H1 (cell line): ENCODE measurements around the gene PIP5K1C. TPM values are rescaled to one million over a fixed set of nuclear protein-coding genes. Genes with fewer than 3 reads are reported as not detected.

Source experiments
- CTCF ChIA-PET: fragments of 300-600 bp; sonication (Branson Sonifier 250); formaldehyde crosslinking; loops from one replicate; lab custom pipeline; 2021; ENCODE audit not compliant: partially characterized antibody; lab: Charles Lee
- POLR2A ChIA-PET: fragments of 300-600 bp; sonication (Branson Sonifier 250); formaldehyde crosslinking; loops from one replicate; lab custom pipeline; 2021; ENCODE audit warnings: inconsistent platforms; ENCODE audit not compliant: partially characterized antibody; lab: Charles Lee
- DNase-seq, 2 experiments: peaks; one replicate each; pipeline versions ENCODE4 v3.0.0 to v3.0.0-alpha.2; 2010 to 2022; ENCODE audit warnings: low spot score in 2 of 2, low read depth in 1 of 2, mixed read lengths in 1 of 2
- FAIRE-seq: peaks from 2 replicates; lab custom pipeline; 2011; peaks lifted over from hg19 to GRCh38; lab: Jason Lieb, UNC
- H2AFZ ChIP-seq: 2 replicates; pipeline ENCODE4 v1.8.1; 2012; ENCODE audit warnings: low read length, inconsistent platforms
- H2AK5ac ChIP-seq: 2 replicates; pipeline ENCODE4 v1.6.1; 2013; ENCODE audit warnings: low read depth, low read length
- H2BK120ac ChIP-seq: replicated peaks from 2 replicates; pipeline ENCODE3; 2013; ENCODE audit warnings: low read depth, low read length, inconsistent platforms
- H2BK12ac ChIP-seq: 2 replicates; pipeline ENCODE4 v1.6.1; 2013; ENCODE audit warnings: low read depth, low read length
- H2BK15ac ChIP-seq: 2 replicates; pipeline ENCODE4 v1.6.1; 2013; ENCODE audit warnings: low read length
- H2BK20ac ChIP-seq: 2 replicates; pipeline ENCODE4 v1.6.1; 2013; ENCODE audit warnings: low read length
- H2BK5ac ChIP-seq: 2 replicates; pipeline ENCODE4 v1.6.1; 2013; ENCODE audit warnings: low read depth, low read length
- H3K14ac ChIP-seq: 2 replicates; pipeline ENCODE4 v1.6.1; 2013; ENCODE audit warnings: inconsistent platforms; ENCODE audit not compliant: insufficient read length
- H3K18ac ChIP-seq: 2 replicates; pipeline ENCODE4 v1.6.1; 2013; ENCODE audit warnings: low read length; ENCODE audit errors: extremely low read depth
- H3K23ac ChIP-seq: 2 replicates; pipeline ENCODE4 v1.6.1; 2013; ENCODE audit warnings: inconsistent platforms; ENCODE audit not compliant: insufficient read length
- H3K23me2 ChIP-seq: 2 replicates; pipeline ENCODE4 v1.6.1; 2013; ENCODE audit warnings: low read depth, low read length
- H3K27ac ChIP-seq: 2 replicates; pipeline ENCODE4 v1.6.1; 2011; ENCODE audit warnings: low read depth, low read length, inconsistent platforms
- H3K27me3 ChIP-seq, 4 experiments: replicated peaks in 1 of 4; 1 replicate in 1 of 4; 2 replicates in 3 of 4; pipeline versions ENCODE4 v1.6.1 to v1.8.1; 2011 to 2013; ENCODE audit warnings: low read length in 3 of 4, mild to moderate bottlenecking in 3 of 4, inconsistent platforms in 2 of 4, mixed read lengths in 2 of 4, moderate library complexity in 1 of 4; ENCODE audit not compliant: control insufficient read depth in 3 of 4, insufficient read depth in 3 of 4; ENCODE audit errors: extremely low read depth in 1 of 4
- H3K36me3 ChIP-seq, 4 experiments: 2 replicates each; pipeline versions ENCODE4 v1.6.1 to v1.8.1; 2011 to 2013; ENCODE audit warnings: mild to moderate bottlenecking in 4 of 4, low read length in 3 of 4, moderate library complexity in 2 of 4, control low read depth in 1 of 4, inconsistent platforms in 1 of 4; ENCODE audit not compliant: insufficient read depth in 4 of 4, control insufficient read depth in 2 of 4
- H3K4ac ChIP-seq: replicated peaks from 2 replicates; pipeline ENCODE3; 2013; ENCODE audit warnings: low read length, low read depth, mixed read lengths, inconsistent platforms; ENCODE audit not compliant: insufficient read length
- H3K4me1 ChIP-seq, 4 experiments: replicated peaks in 1 of 4; 1 replicate in 1 of 4; 2 replicates in 3 of 4; pipeline versions ENCODE4 v1.6.1 to v1.8.1; 2011 to 2013; ENCODE audit warnings: low read length in 3 of 4, inconsistent platforms in 2 of 4, mixed read lengths in 1 of 4; ENCODE audit not compliant: insufficient read depth in 4 of 4, control insufficient read depth in 3 of 4
- H3K4me2 ChIP-seq, 2 experiments: 2 replicates each; pipeline versions ENCODE4 v1.6.1 to v1.8.1; 2011 to 2013; ENCODE audit warnings: low read depth in 2 of 2, low read length in 2 of 2, control low read depth in 1 of 2, inconsistent platforms in 1 of 2, mild to moderate bottlenecking in 1 of 2; ENCODE audit not compliant: insufficient read depth in 1 of 2
- H3K4me3 ChIP-seq, 4 experiments: fragments of 200-600, 300-600 bp in 1 of 4; sonication (generic), shearing (Covaris generic), sonication (Bioruptor Twin) in 1 of 4; 2 replicates each; pipeline versions ENCODE4 v1.5.1 to v1.8.1; 2011 to 2016; ENCODE audit warnings: low read length in 4 of 4, low read depth in 3 of 4, control low read depth in 2 of 4, inconsistent platforms in 2 of 4, mild to moderate bottlenecking in 2 of 4, mixed read lengths in 1 of 4, moderate library complexity in 1 of 4; ENCODE audit not compliant: insufficient read depth in 2 of 4; ENCODE audit errors: extremely low read depth in 1 of 4
- H3K56ac ChIP-seq: replicated peaks from 2 replicates; pipeline ENCODE3; 2013; ENCODE audit warnings: low read depth, mild to moderate bottlenecking, mixed read lengths, low read length, inconsistent platforms; ENCODE audit not compliant: insufficient read length
- H3K79me1 ChIP-seq: 2 replicates; pipeline ENCODE4 v1.6.1; 2013; ENCODE audit warnings: low read depth, low read length, control low read depth
- H3K79me2 ChIP-seq, 2 experiments: 2 replicates each; pipeline versions ENCODE4 v1.6.1 to v1.8.1; 2012 to 2013; ENCODE audit warnings: low read length in 2 of 2, mild to moderate bottlenecking in 2 of 2, inconsistent platforms in 1 of 2; ENCODE audit not compliant: insufficient read depth in 2 of 2, control insufficient read depth in 1 of 2
- H3K9ac ChIP-seq, 4 experiments: replicated peaks in 1 of 4; 1 replicate in 1 of 4; 2 replicates in 3 of 4; pipeline versions ENCODE4 v1.6.1 to v1.8.1; 2011 to 2013; ENCODE audit warnings: low read depth in 3 of 4, low read length in 3 of 4, control low read depth in 2 of 4, mild to moderate bottlenecking in 2 of 4, moderate library complexity in 2 of 4, inconsistent platforms in 1 of 4; ENCODE audit errors: extremely low read depth in 1 of 4
- H3K9me3 ChIP-seq, 2 experiments: 2 replicates each; pipeline versions ENCODE4 v1.6.1 to v1.8.1; 2012 to 2013; ENCODE audit warnings: mild to moderate bottlenecking in 2 of 2, moderate library complexity in 2 of 2, control low read depth in 1 of 2, inconsistent platforms in 1 of 2, low read depth in 1 of 2, low read length in 1 of 2, mixed read lengths in 1 of 2; ENCODE audit not compliant: insufficient read depth in 2 of 2
- H4K20me1 ChIP-seq, 2 experiments: replicated peaks in 1 of 2; 2 replicates each; pipeline versions ENCODE3 to v1.8.1; 2011 to 2013; ENCODE audit warnings: inconsistent platforms in 2 of 2, low read length in 2 of 2, mild to moderate bottlenecking in 1 of 2; ENCODE audit not compliant: insufficient read depth in 2 of 2, control insufficient read depth in 1 of 2
- H4K5ac ChIP-seq: 2 replicates; pipeline ENCODE4 v1.6.1; 2013; ENCODE audit warnings: low read length, low read depth, mixed read lengths, inconsistent platforms; ENCODE audit not compliant: insufficient read length
- H4K8ac ChIP-seq: 2 replicates; pipeline ENCODE4 v1.8.0; 2013; ENCODE audit warnings: mild to moderate bottlenecking, moderate library complexity, low read length, inconsistent platforms; ENCODE audit not compliant: insufficient read depth; ENCODE audit errors: extremely low read depth
- H4K91ac ChIP-seq: replicated peaks from 2 replicates; pipeline ENCODE3; 2013; ENCODE audit warnings: low read length, mixed read lengths, inconsistent platforms; ENCODE audit not compliant: insufficient read length
- CREB1 ChIP-seq: IDR thresholded peaks from 2 replicates; pipeline ENCODE4 v1.6.1; 2012; ENCODE audit warnings: inconsistent platforms
- SIRT6 ChIP-seq: IDR thresholded peaks from one replicate; pipeline ENCODE4 v1.7.1; 2012; ENCODE audit warnings: low read length, inconsistent platforms
- WGBS, 2 experiments: shearing (Covaris generic) in 1 of 2; methylation state at CpG; one replicate each; pipeline versions ENCODE4 v1.1.6 to v1.1.7; 2013 to 2015; ENCODE audit warnings: low lambda C conversion rate in 2 of 2, mixed read lengths in 2 of 2, inconsistent platforms in 1 of 2, low coverage in 1 of 2, missing lambda C conversion rate in 1 of 2; ENCODE audit not compliant: insufficient replicate concordance in 2 of 2, insufficient coverage in 1 of 2, insufficient read length in 1 of 2; ENCODE audit errors: extremely low coverage in 1 of 2, missing lambda C conversion rate in 1 of 2; 5-methylcytosine and 5-hydroxymethylcytosine counted together
- polyA plus RNA-seq, 7 experiments: library from polyadenylated mRNA; depleted of rRNA in 3 of 7; stranded (reverse) in 5 of 7; unstranded in 2 of 7; fragments of >200 nt in 5 of 7; fragments of 200-250 nt in 2 of 7; gene quantifications; 1 replicate in 5 of 7; 2 replicates in 1 of 7; 4 replicates in 1 of 7; pipeline versions ENCODE4 v1.2.1 to v1.2.3, GENCODE V29; 2011 to 2013; ENCODE audit warnings: missing spikeins in 2 of 7, mixed read lengths in 2 of 7
- total RNA-seq: library from RNA; stranded (reverse); fragmentation: NEBNext Ultra II Directional; extraction: Animal tissue kit (Norgen Biotek cat#: 25700); gene quantifications from 2 replicates; pipeline ENCODE4 v1.2.1, GENCODE V29; 2021

Gene PIP5K1C
- total and polyA plus RNA-seq, 2 of the 8 experiments (the other 6 are each of a cell fraction or from before 2014, with no cell fraction given), result 10.6 to 32.9 TPM

DNA sequence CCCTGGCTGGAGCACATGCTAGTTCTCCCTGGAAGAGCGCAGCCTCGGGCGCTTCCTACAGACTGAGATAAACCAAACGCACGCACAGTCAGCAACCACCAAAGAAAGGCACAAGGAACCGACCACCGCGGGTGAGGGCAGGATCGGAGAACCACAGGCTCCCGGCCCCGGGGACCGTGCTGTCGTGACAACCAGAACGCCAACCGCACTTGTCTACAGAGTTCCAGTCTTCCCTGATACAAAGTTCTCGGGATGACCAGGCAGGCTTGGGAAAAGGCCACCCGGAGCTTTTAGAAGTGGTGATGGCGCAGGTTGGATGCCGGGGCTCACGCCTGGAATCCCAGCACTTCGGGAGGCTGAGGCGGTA lies 40.5 kb downstream of the PIP5K1C start:
- Histone ChIP-seq H2AK5ac (no peak overlapping the region), H2BK5ac (no peak overlapping the region), H3K27me3 (no peaks in the 10 kb centered on the region), H3K79me2 (no peaks in the 10 kb centered on the region), H3K18ac (no peak overlapping the region), H3K4me2 (no peak overlapping the region), H2AFZ (no peak overlapping the region), H3K14ac (no peak overlapping the region), H4K91ac (no peak overlapping the region), H3K79me1 (no peaks in the 10 kb centered on the region), H3K23me2 (no peaks in the 10 kb centered on the region), H3K4me3 (no peak overlapping the region), H4K5ac (no peak overlapping the region), H2BK20ac (no peak overlapping the region), H4K20me1 (peaks cover 0 to 22% of the 10 kb centered on the region in 2 experiments), H3K4me1 (no peaks in the 10 kb centered on the region), H4K8ac (no peak overlapping the region), H3K23ac (no peak overlapping the region), H3K36me3 (peaks cover 0 to 13% (median 12%) of the 10 kb centered on the region in 4 experiments; a peak in 6 of 8 replicates), H2BK15ac (no peak overlapping the region), H3K9me3 (no peaks in the 10 kb centered on the region), H3K9ac (no peak overlapping the region), H3K4ac (no peak overlapping the region), H3K56ac (no peak overlapping the region), H2BK120ac (no peak overlapping the region), H2BK12ac (no peak overlapping the region), H3K27ac (no peak overlapping the region)
- no peak for TF ChIP-seq CREB1
- TF ChIP-seq SIRT6, result no peak
- ChIA-PET POLR2A (interaction anchor here (1.1 to 1.6 kb wide), 2 partner anchors 10 to 24 kb away, joined by 4 read pairs; no protein-coding TSS in a partner anchor), CTCF (interaction anchor here (0.6 to 1.6 kb wide), 3 partner anchors 15 to 132 kb away, joined by 3 to 4 read pairs (median 3); no protein-coding TSS in a partner anchor)
- 96% methylated on average over 17 of the region's 22 CpGs; no CpG with 5 or more reads in 1 of the 2 experiments for WGBS, 2 experiments
- FAIRE-seq (no peak), DNase-seq (no peak)
